Neural cell (in vitro differentiated cells): ENCODE data around the gene HEATR9. TPM values are rescaled to one million over a fixed set of nuclear protein-coding genes. Genes with fewer than 3 reads are reported as not detected.

Experiments used
- H2AFZ ChIP-seq: fragments of 200-600, 300-800 bp; sonication (generic), shearing (Covaris generic); 2 replicates; pipeline ENCODE4 v1.6.0; 2014; ENCODE audit warnings: low read depth, mild to moderate bottlenecking, antibody characterized with exemption, low read length, moderate library complexity
- H3F3A ChIP-seq: fragments of 200-600 bp; shearing (Covaris generic); 2 replicates; pipeline ENCODE4 v1.6.1; 2016; ENCODE audit warnings: mild to moderate bottlenecking, moderate library complexity, mixed read lengths, antibody characterized with exemption, low read length; ENCODE audit not compliant: insufficient read depth, poor library complexity, severe bottlenecking
- H3K27ac ChIP-seq: fragments of 200-600, 300-800 bp; sonication (generic), shearing (Covaris generic); 2 replicates; pipeline ENCODE4 v1.5.1; 2014; ENCODE audit warnings: mild to moderate bottlenecking, low read length, moderate library complexity
- H3K27me3 ChIP-seq: fragments of 300-800, 200-600 bp; sonication (generic), shearing (Covaris generic); 2 replicates; pipeline ENCODE4 v1.6.0; 2014; ENCODE audit warnings: mild to moderate bottlenecking, low read depth, low read length, moderate library complexity; ENCODE audit not compliant: insufficient read depth
- H3K36me3 ChIP-seq: fragments of 300-800, 200-600 bp; sonication (generic), shearing (Covaris generic); 2 replicates; pipeline ENCODE4 v1.5.1; 2014; ENCODE audit warnings: mild to moderate bottlenecking, antibody characterized with exemption, low read length, moderate library complexity; ENCODE audit not compliant: insufficient read depth
- H3K4me2 ChIP-seq: fragments of 300-800, 200-600 bp; sonication (generic), shearing (Covaris generic); 2 replicates; pipeline ENCODE4 v1.6.0; 2014; ENCODE audit warnings: mild to moderate bottlenecking, low read length
- H3K4me3 ChIP-seq: fragments of 300-800, 200-600 bp; sonication (generic), shearing (Covaris generic); 2 replicates; pipeline ENCODE4 v1.5.1; 2014; ENCODE audit warnings: mild to moderate bottlenecking, low read length, moderate library complexity
- H3K79me2 ChIP-seq: fragments of 200-600 bp; shearing (Covaris generic); replicated peaks from 2 replicates; pipeline ENCODE4 v1.6.0; 2014; ENCODE audit warnings: mild to moderate bottlenecking, low read length, moderate library complexity; ENCODE audit not compliant: insufficient read depth
- H3K9ac ChIP-seq: fragments of 300-800, 200-600 bp; sonication (generic), shearing (Covaris generic); 2 replicates; pipeline ENCODE4 v1.6.1; 2016; ENCODE audit warnings: mild to moderate bottlenecking, low read length, mixed read lengths
- H3K9me2 ChIP-seq: fragments of 200-600 bp; shearing (Covaris generic); 2 replicates; pipeline ENCODE4 v1.6.1; 2016; ENCODE audit warnings: mild to moderate bottlenecking, low read length, mixed read lengths; ENCODE audit not compliant: insufficient read depth
- H3K9me3 ChIP-seq: fragments of 200-600, 300-800 bp; sonication (generic), shearing (Covaris generic); 2 replicates; pipeline ENCODE4 v1.6.1; 2016; ENCODE audit warnings: mild to moderate bottlenecking, mixed run types, low read length, moderate library complexity, mixed read lengths
- H4K20me1 ChIP-seq: fragments of 200-600 bp; shearing (Covaris generic); 2 replicates; pipeline ENCODE4 v1.6.1; 2016; ENCODE audit warnings: mild to moderate bottlenecking, mixed run types; ENCODE audit not compliant: insufficient read depth
- EP300 ChIP-seq: fragments of 450-650 bp; conservative IDR thresholded peaks from 2 replicates; pipeline ENCODE4 v1.6.1; 2014; ENCODE audit warnings: antibody characterized with exemption, mild to moderate bottlenecking, moderate library complexity; ENCODE audit not compliant: poor library complexity, severe bottlenecking
- EZH2 ChIP-seq: fragments of 200-600, 300-800 bp; shearing (Covaris generic), sonication (generic); IDR thresholded peaks from 2 replicates; pipeline ENCODE4 v1.6.1; 2014; ENCODE audit warnings: antibody characterized with exemption, low read length, borderline replicate concordance, mild to moderate bottlenecking; ENCODE audit not compliant: insufficient read depth, poor library complexity, severe bottlenecking
- MXI1 ChIP-seq: fragments of 450-650 bp; conservative IDR thresholded peaks from 2 replicates; pipeline ENCODE4 v1.6.1; 2014; ENCODE audit warnings: antibody characterized with exemption, mild to moderate bottlenecking; ENCODE audit not compliant: poor library complexity, severe bottlenecking
- POLR2AphosphoS5 ChIP-seq: IDR thresholded peaks from 2 replicates; pipeline ENCODE4 v1.6.1; 2012
- RAD21 ChIP-seq: fragments of 450-650 bp; conservative IDR thresholded peaks from 2 replicates; pipeline ENCODE4 v1.6.1; 2014; ENCODE audit warnings: antibody characterized with exemption, mild to moderate bottlenecking, moderate library complexity
- REST ChIP-seq: IDR thresholded peaks from 2 replicates; pipeline ENCODE4 v1.6.1; 2012; ENCODE audit warnings: borderline replicate concordance
- SMC3 ChIP-seq: fragments of 450-650 bp; conservative IDR thresholded peaks from 2 replicates; pipeline ENCODE4 v1.6.1; 2014; ENCODE audit warnings: antibody characterized with exemption, mild to moderate bottlenecking, moderate library complexity; ENCODE audit not compliant: poor library complexity
- TAF1 ChIP-seq: IDR thresholded peaks from 2 replicates; pipeline ENCODE4 v1.6.1; 2012; ENCODE audit warnings: low read depth
- polyA plus RNA-seq: library from polyadenylated mRNA; depleted of rRNA; stranded (reverse); fragments of >200 nt; gene quantifications from 2 replicates; pipeline ENCODE4 v1.2.3, GENCODE V29; 2014
- TF ChIP-seq, protein P1 (sequence below): fragments of 450-650 bp; IDR thresholded peaks from 2 replicates; pipeline ENCODE4 v1.5.1; 2014; ENCODE audit warnings: antibody characterized with exemption, mild to moderate bottlenecking, moderate library complexity; ENCODE audit not compliant: poor library complexity, severe bottlenecking

The HEATR9 gene
- polyA plus RNA-seq, 1 donor from 2014 or later: not detected

- H3K4me2 ChIP-seq: no peak overlapping the region
- H3K4me3 ChIP-seq: no peak overlapping the region
- H3K9me2 ChIP-seq: no peaks in the 10 kb centered on the region
- no peak overlapping the region for H3K27ac ChIP-seq
- no peak overlapping the region for H2AFZ ChIP-seq
- no peaks in the 10 kb centered on the region for H3K36me3 ChIP-seq
- no peak overlapping the region for H3K9ac ChIP-seq
- no peaks in the 10 kb centered on the region for H3K27me3 ChIP-seq
- no peaks in the 10 kb centered on the region for H3F3A ChIP-seq
- TF ChIP-seq EP300 (no peak), REST (no peak), RAD21 (no peak), EZH2 (no peak), POLR2AphosphoS5 (no peak), TAF1 (no peak), SMC3 (no peak), MXI1 (no peak)
- TF ChIP-seq, protein P1, sequence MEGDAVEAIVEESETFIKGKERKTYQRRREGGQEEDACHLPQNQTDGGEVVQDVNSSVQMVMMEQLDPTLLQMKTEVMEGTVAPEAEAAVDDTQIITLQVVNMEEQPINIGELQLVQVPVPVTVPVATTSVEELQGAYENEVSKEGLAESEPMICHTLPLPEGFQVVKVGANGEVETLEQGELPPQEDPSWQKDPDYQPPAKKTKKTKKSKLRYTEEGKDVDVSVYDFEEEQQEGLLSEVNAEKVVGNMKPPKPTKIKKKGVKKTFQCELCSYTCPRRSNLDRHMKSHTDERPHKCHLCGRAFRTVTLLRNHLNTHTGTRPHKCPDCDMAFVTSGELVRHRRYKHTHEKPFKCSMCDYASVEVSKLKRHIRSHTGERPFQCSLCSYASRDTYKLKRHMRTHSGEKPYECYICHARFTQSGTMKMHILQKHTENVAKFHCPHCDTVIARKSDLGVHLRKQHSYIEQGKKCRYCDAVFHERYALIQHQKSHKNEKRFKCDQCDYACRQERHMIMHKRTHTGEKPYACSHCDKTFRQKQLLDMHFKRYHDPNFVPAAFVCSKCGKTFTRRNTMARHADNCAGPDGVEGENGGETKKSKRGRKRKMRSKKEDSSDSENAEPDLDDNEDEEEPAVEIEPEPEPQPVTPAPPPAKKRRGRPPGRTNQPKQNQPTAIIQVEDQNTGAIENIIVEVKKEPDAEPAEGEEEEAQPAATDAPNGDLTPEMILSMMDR: no peak
- no peaks in the 10 kb centered on the region for H3K9me3 ChIP-seq
- no peaks in the 10 kb centered on the region for H3K79me2 ChIP-seq
- H4K20me1 ChIP-seq: no peaks in the 10 kb centered on the region
Observed at GRCh38 chr17:35856603-35857002, 12.1 kb downstream of the HEATR9 start.

DNA sequence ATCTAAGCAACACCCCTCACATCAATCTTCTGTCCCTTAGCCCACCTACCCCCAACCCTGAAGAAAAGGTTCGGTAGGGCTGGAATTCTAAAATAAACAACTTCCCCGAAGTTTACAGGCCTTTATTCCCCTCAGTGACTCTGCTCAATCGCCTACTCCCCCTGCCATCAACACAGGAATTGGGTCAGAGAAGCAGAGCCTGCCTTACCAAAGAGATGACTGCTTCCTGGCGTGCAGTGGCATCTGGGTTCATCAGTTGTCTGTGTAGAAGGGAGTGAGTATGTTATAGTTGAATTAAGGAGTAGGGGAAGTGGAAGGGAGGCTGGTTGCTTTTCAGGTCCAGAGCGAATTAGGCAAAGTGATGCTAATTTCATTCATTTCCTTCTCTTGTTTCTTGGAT, 12.7 kb downstream of the HEATR9 start:
- H3K9ac ChIP-seq: no peak overlapping the region
- H3K79me2 ChIP-seq: no peaks in the 10 kb centered on the region
- TF ChIP-seq, protein P1: no peak
- TF ChIP-seq SMC3 (no peak), RAD21 (no peak)
- no peak overlapping the region for H3K4me3 ChIP-seq
- no peaks in the 10 kb centered on the region for H3K9me3 ChIP-seq
- H3K27me3 ChIP-seq: no peaks in the 10 kb centered on the region
- H3K4me2 ChIP-seq: no peak overlapping the region
- H4K20me1 ChIP-seq: no peaks in the 10 kb centered on the region
- no peaks in the 10 kb centered on the region for H3F3A ChIP-seq
- no peaks in the 10 kb centered on the region for H3K9me2 ChIP-seq
- H3K36me3 ChIP-seq: no peaks in the 10 kb centered on the region
- H2AFZ ChIP-seq: no peak overlapping the region
- no peak overlapping the region for H3K27ac ChIP-seq
